GM18907 (cell line): Measurements from ENCODE around the gene ATP5PD.

Experiments
- ATAC-seq: cut with Tn5 transposase; IDR thresholded peaks from one replicate; pipeline ENCODE4 v1.9.1; 2021; ENCODE audit warnings: mild to moderate bottlenecking, moderate library complexity; ENCODE audit not compliant: unreplicated experiment

The ATP5PD gene

GRCh38 chr17:75046407-75047289, at the start of gene ATP5PD, which contains the start of gene KCTD2:
Gene ATP5PD (minus strand): TSS chr17:75046969. CDS start chr17:75042650, 4,319 bp downstream.
Gene KCTD2 (plus strand): TSS chr17:75047225. CDS start chr17:75047251, 26 bp downstream.
- peak; percentile 94 for ATAC-seq

DNA sequence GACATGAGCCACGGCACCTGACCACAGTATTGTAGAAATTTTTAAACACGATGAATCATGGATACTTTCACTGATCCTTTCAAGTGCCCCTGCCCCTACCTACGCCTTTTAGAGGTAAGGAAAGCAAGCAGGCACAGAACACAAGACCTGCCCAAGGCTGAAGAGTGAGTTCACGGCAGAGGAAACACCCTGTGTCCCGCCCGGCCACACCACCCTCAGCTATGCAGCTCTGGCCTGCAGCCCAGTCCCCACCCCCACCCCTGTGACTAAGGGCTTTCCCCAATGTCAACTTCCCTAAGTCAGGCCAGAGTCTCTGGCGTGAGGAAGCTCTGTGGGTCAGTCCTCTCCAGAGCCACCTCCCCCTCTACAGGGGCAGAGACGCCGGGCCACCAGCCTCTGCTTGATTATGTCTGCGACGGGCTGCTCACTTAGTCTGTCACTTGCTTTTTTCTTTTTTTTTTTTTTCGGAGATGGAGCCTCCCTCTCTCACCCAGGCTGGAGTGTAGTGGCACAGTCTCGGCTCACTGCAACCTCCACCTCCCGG, 49.4 kb upstream of the ATP5PD start:
- ATAC-seq = no peak

GRCh38 chr17:75094871-75095399, 48.2 kb upstream of the ATP5PD start:
- ATAC-seq = no peak

- no peak for ATAC-seq
Measured at GRCh38 chr17:75093548-75094158, 46.9 kb upstream of the ATP5PD start.

- no peak for ATAC-seq
Measured at GRCh38 chr17:75091855-75092327, 45.1 kb upstream of the ATP5PD start.

- ATAC-seq = no peak
Measured at GRCh38 chr17:75090871-75091854, 44.4 kb upstream of the ATP5PD start.

DNA sequence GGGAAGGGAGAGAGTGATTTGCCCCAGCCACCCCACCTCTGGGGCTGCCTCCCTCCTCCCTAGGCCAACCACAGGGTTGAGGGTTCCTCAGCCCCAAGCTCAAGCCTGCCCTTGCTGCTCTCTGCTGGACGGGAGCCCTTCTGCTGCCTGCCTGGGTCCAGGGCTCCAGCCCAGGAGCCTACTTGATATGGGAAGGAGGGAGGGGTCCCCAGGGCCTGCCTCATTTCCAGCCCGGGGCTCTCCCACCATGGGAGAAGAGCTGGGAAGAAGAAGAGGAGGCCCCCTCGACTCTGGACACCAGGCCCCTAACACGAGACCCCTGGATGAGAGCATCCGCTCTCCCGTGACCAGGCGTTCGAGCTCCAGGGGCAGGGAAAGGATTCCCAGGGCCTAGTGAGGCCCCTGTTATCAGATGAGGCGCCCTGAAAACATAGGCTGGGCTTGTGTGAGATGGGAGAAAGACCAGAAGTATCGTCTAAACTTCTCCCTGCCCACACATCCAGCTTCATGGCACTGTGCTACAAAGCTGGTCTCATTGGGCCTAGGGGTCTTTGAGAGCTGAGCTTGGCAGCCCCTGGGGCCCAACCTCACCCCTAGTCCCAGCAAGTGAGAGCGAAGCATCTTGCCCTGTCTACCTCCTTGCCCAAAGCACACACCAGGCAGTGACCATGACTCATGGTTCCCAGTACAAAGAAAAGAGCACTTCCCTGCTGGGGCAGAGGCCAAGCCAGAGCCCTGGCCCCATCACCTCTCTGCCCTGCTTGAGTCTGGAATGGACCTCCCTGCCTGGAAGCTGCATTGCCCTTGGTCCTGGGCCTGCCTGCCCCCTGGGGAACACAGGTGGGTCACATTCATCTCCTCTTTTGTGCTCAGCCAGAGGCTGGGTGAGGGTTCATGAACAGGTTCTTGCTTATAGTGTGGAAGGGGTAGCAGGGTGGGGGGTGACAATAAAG, 42.0 kb upstream of the ATP5PD start:
- no peak for ATAC-seq

GRCh38 chr17:75087558-75088453, 41.0 kb upstream of the ATP5PD start, which contains the start of gene SLC16A5:
Gene SLC16A5 (plus strand): TSS chr17:75087954. CDS start chr17:75093637, 5,683 bp downstream.
- ATAC-seq = peak; percentile 58

GRCh38 chr17:75087182-75087557, 40.4 kb upstream of the ATP5PD start:
- no peak for ATAC-seq

DNA sequence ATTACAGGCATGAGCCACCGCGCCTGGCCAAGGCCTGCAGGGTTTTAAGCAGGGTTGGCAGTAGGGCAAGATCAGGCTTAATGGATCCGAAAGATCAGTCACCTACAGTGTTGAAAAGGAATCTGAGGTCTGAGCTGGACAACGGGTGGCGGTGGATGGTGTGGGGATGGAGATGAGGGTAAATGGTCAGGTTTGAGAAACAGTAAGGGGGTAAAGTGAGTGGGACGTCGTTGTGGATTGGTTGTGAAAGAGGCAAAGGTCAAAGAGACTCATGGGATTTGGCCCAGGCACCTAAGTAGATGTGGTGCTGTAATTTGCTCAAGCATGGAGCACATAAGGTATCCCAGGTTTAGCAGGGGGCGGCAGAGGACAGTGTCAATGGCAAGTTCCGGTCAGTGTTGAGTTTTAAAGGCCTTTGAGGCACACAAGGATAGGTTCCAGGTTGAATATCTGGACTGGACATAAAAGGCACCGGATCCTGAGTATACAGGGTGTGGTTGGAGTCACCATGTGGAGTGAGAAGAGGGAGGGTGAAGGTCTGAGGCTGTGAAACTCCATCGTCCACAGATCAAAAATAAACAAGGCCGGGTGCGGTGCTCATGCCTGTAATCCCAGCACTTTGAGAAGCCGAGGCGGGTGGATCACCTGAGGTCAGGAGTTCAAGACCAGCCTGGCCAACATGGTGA, 39.9 kb upstream of the ATP5PD start:
- ATAC-seq = no peak

- no peak for ATAC-seq
Measured at GRCh38 chr17:75084039-75084660, 37.4 kb upstream of the ATP5PD start.

DNA sequence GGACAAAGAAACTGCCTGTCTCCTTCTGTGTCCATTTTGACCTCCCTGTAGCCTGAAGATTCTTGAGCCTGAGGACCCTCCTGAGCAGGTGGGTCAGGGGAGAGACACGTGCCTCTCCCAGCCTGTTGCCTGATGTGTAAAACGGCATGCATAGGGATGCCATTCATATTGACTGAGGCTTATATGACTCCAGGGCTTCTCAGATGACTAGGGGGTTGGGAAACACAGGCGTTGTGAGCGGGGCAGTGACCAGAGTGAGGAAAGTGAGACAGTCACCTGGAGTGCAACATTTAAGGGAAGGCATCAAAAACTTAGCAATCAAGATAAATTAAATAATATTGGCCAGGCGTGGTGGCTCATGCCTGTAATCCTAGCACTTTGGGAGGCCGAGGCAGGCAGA, 35.9 kb upstream of the ATP5PD start:
- ATAC-seq = no peak

GRCh38 chr17:75081611-75082540, 35.1 kb upstream of the ATP5PD start:
- ATAC-seq = no peak

GRCh38 chr17:75079023-75079373, 32.2 kb upstream of the ATP5PD start:
- ATAC-seq = peak; percentile 1

- peak; percentile 56 for ATAC-seq
Measured at GRCh38 chr17:75078284-75079022, 31.7 kb upstream of the ATP5PD start.
